Measurements from ENCODE around the gene KIAA0040. TPM values are rescaled to one million over a fixed set of nuclear protein-coding genes. Genes with fewer than 3 reads are reported as not detected.

The KIAA0040 gene
- total RNA-seq, 1 experiment from 2014 or later = 15.0 TPM

- peaks cover 21% of the 10 kb centered on the region for H3K4me1 Mint-ChIP-seq
- H3K27me3 Mint-ChIP-seq (ENCODE audit: low read depth) = no peaks in the 10 kb centered on the region
- POLR2A ChIA-PET = no interaction called here
- peaks cover 4% of the 10 kb centered on the region; the same call in 1 of the 2 replicates for H3K36me3 Mint-ChIP-seq
- CTCF ChIA-PET = interaction anchor here (0.7 to 1.9 kb wide), 4 partner anchors 23 to 211 kb away, joined by 3 to 7 read pairs (median 4); no protein-coding TSS in a partner anchor
- H3K27ac Mint-ChIP-seq = no peak overlapping the region
- ATAC-seq (no peak), DNase-seq (ENCODE audit: low spot score) (no peak)
- H3K4me3 Mint-ChIP-seq = no peak overlapping the region
- TF ChIP-seq ZMAT4 (CRISPR knock-in tag; IDR thresholded peaks at IDR 0.05) (no peak), ZNF219 (CRISPR knock-in tag; IDR thresholded peaks at IDR 0.05; ENCODE audit: borderline replicate concordance) (no peak), GRHL2 (CRISPR knock-in tag; IDR thresholded peaks at IDR 0.05; ENCODE audit: insufficient replicate concordance, severe bottlenecking) (no peak), GABPB1 (CRISPR knock-in tag; IDR thresholded peaks at IDR 0.05) (no peak), NR3C1 (CRISPR knock-in tag; conservative IDR thresholded peaks at IDR 0.05; ENCODE audit: low read depth) (no peak), JAZF1 (CRISPR knock-in tag; IDR thresholded peaks at IDR 0.05) (no peak), MXD4 (CRISPR knock-in tag; IDR thresholded peaks at IDR 0.05; ENCODE audit: borderline replicate concordance) (no peak), FOXJ3 (CRISPR knock-in tag; IDR thresholded peaks at IDR 0.05; ENCODE audit: borderline replicate concordance) (no peak), ELF4 (CRISPR knock-in tag; IDR thresholded peaks at IDR 0.05; ENCODE audit: low read depth) (no peak), ZNF423 (CRISPR knock-in tag; IDR thresholded peaks at IDR 0.05) (no peak), GTF2I (CRISPR knock-in tag; conservative IDR thresholded peaks at IDR 0.05) (no peak), NFYB (CRISPR knock-in tag; conservative IDR thresholded peaks at IDR 0.05; ENCODE audit: low read depth) (no peak)
- TF ChIP-seq, protein P1, sequence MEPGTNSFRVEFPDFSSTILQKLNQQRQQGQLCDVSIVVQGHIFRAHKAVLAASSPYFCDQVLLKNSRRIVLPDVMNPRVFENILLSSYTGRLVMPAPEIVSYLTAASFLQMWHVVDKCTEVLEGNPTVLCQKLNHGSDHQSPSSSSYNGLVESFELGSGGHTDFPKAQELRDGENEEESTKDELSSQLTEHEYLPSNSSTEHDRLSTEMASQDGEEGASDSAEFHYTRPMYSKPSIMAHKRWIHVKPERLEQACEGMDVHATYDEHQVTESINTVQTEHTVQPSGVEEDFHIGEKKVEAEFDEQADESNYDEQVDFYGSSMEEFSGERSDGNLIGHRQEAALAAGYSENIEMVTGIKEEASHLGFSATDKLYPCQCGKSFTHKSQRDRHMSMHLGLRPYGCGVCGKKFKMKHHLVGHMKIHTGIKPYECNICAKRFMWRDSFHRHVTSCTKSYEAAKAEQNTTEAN (CRISPR knock-in tag; IDR thresholded peaks at IDR 0.05) = no peak
- TF ChIP-seq, protein P2, sequence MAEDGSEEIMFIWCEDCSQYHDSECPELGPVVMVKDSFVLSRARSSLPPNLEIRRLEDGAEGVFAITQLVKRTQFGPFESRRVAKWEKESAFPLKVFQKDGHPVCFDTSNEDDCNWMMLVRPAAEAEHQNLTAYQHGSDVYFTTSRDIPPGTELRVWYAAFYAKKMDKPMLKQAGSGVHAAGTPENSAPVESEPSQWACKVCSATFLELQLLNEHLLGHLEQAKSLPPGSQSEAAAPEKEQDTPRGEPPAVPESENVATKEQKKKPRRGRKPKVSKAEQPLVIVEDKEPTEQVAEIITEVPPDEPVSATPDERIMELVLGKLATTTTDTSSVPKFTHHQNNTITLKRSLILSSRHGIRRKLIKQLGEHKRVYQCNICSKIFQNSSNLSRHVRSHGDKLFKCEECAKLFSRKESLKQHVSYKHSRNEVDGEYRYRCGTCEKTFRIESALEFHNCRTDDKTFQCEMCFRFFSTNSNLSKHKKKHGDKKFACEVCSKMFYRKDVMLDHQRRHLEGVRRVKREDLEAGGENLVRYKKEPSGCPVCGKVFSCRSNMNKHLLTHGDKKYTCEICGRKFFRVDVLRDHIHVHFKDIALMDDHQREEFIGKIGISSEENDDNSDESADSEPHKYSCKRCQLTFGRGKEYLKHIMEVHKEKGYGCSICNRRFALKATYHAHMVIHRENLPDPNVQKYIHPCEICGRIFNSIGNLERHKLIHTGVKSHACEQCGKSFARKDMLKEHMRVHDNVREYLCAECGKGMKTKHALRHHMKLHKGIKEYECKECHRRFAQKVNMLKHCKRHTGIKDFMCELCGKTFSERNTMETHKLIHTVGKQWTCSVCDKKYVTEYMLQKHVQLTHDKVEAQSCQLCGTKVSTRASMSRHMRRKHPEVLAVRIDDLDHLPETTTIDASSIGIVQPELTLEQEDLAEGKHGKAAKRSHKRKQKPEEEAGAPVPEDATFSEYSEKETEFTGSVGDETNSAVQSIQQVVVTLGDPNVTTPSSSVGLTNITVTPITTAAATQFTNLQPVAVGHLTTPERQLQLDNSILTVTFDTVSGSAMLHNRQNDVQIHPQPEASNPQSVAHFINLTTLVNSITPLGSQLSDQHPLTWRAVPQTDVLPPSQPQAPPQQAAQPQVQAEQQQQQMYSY (CRISPR knock-in tag; IDR thresholded peaks at IDR 0.05) = no peak
- TF ChIP-seq, protein P3, sequence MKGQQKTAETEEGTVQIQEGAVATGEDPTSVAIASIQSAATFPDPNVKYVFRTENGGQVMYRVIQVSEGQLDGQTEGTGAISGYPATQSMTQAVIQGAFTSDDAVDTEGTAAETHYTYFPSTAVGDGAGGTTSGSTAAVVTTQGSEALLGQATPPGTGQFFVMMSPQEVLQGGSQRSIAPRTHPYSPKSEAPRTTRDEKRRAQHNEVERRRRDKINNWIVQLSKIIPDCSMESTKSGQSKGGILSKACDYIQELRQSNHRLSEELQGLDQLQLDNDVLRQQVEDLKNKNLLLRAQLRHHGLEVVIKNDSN (CRISPR knock-in tag; IDR thresholded peaks at IDR 0.05) = no peak
- H3K9me3 Mint-ChIP-seq = no peaks in the 10 kb centered on the region
These were observed 14.1 kb downstream of the KIAA0040 start for GRCh38 chr1:175178456-175178855.

- ChIA-PET CTCF (interaction anchor here (1.0 to 1.9 kb wide), 4 partner anchors 23 to 148 kb away, joined by 3 to 7 read pairs (median 4); no protein-coding TSS in a partner anchor), POLR2A (no interaction called here)
- no peak overlapping the region for H3K4me3 Mint-ChIP-seq
- no peaks in the 10 kb centered on the region for H3K27me3 Mint-ChIP-seq (ENCODE audit: low read depth)
- H3K9me3 Mint-ChIP-seq = no peaks in the 10 kb centered on the region
- ATAC-seq = peak; percentile 53
- no peak for DNase-seq (ENCODE audit: low spot score)
- peaks cover 4% of the 10 kb centered on the region; the same call in 1 of the 2 replicates for H3K36me3 Mint-ChIP-seq
- H3K4me1 Mint-ChIP-seq = peaks cover 17% of the 10 kb centered on the region
- no peak overlapping the region for H3K27ac Mint-ChIP-seq
- TF ChIP-seq E2F1 (CRISPR knock-in tag; IDR thresholded peaks at IDR 0.05) (no peak), NR3C1 (CRISPR knock-in tag; conservative IDR thresholded peaks at IDR 0.05; ENCODE audit: low read depth) (no peak), SMAD4 (CRISPR knock-in tag; IDR thresholded peaks at IDR 0.05) (no peak), JUN (CRISPR knock-in tag; IDR thresholded peaks at IDR 0.05) (no peak), ZNF423 (CRISPR knock-in tag; IDR thresholded peaks at IDR 0.05) (no peak), SOX15 (CRISPR knock-in tag; IDR thresholded peaks at IDR 0.05) (no peak), ETV6 (CRISPR knock-in tag; IDR thresholded peaks at IDR 0.05) (no peak), MLX (CRISPR knock-in tag; IDR thresholded peaks at IDR 0.05) (no peak), CREB1 (CRISPR knock-in tag; IDR thresholded peaks at IDR 0.05) (no peak)
- TF ChIP-seq, protein P3 (CRISPR knock-in tag; IDR thresholded peaks at IDR 0.05) = no peak
- TF ChIP-seq, protein P4, sequence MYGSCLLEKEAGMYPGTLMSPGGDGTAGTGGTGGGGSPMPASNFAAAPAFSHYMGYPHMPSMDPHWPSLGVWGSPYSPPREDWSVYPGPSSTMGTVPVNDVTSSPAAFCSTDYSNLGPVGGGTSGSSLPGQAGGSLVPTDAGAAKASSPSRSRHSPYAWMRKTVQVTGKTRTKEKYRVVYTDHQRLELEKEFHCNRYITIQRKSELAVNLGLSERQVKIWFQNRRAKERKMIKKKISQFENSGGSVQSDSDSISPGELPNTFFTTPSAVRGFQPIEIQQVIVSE (CRISPR knock-in tag; IDR thresholded peaks at IDR 0.05; ENCODE audit: borderline replicate concordance) = no peak
These were observed 14.5 kb downstream of the KIAA0040 start for GRCh38 chr1:175178056-175178455.

All from WTC11 (cell line).